Large intestine (tissue), 3 donors: Measurements from ENCODE around the gene FAM200B. TPM values are rescaled to one million over a fixed set of nuclear protein-coding genes. Genes with fewer than 3 reads are reported as not detected.

Experiments
- DNase-seq, 2 donors: peaks; one replicate each; pipeline versions ENCODE4 v3.0.0 to v3.0.0-alpha.2; 2013
- H3K27ac ChIP-seq: one replicate; pipeline ENCODE4 v1.5.1; 2013; ENCODE audit warnings: low read length
- H3K27me3 ChIP-seq: 2 replicates; pipeline ENCODE4 v1.6.1; 2013; ENCODE audit warnings: low read length; ENCODE audit not compliant: control insufficient read depth, insufficient read depth
- H3K36me3 ChIP-seq: 2 replicates; pipeline ENCODE4 v1.6.1; 2013; ENCODE audit warnings: low read length; ENCODE audit not compliant: control insufficient read depth, insufficient read depth
- H3K4me1 ChIP-seq: one replicate; pipeline ENCODE4 v1.6.1; 2013; ENCODE audit warnings: low read length; ENCODE audit not compliant: control insufficient read depth, insufficient read depth
- H3K4me3 ChIP-seq: one replicate; pipeline ENCODE4 v1.5.1; 2013; ENCODE audit warnings: low read length
- H3K9me3 ChIP-seq: one replicate; pipeline ENCODE4 v1.6.1; 2013; ENCODE audit warnings: mild to moderate bottlenecking, low read depth, low read length, moderate library complexity; ENCODE audit not compliant: control insufficient read depth
- whole genome bisulfite sequencing: methylation state at CpG from one replicate; pipeline ENCODE4 v1.1.5; 2013; ENCODE audit warnings: low lambda C conversion rate; ENCODE audit not compliant: insufficient coverage; 5-methylcytosine and 5-hydroxymethylcytosine counted together
- polyA plus RNA-seq: library from polyadenylated mRNA; unstranded; fragments of 120-200 nt; gene quantifications from one replicate; pipeline ENCODE4 v1.2.1, GENCODE V29; 2013

The FAM200B gene
- polyA plus RNA-seq, 1 donor, result 58.6 TPM

DNA sequence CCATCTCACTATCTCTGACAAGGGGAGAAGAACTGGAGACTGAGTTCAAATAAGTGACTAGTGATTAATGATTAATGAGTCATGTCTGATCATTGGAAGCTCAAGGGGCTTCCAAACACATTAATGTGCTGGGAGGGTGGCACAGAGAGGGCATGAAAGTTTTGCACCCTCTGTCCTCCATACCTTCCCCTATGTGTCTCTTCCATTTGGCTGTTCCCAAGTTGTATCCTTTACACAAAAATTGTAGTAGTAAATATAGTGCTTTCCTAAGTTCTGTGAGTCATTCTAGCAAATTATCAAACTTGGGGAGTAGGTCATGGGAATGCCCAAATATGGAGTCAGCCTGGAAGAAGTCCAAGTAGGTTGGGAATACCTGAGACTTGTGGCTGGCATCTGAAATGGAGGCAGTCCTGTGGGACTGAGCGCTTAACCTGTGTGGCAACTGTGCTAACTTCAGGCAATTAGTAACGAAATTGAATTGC, 4.1 kb upstream of the FAM200B start:
- Histone ChIP-seq H3K27me3 (no peaks in the 10 kb centered on the region), H3K27ac (peak overlapping the region; percentile 74), H3K36me3 (no peaks in the 10 kb centered on the region), H3K4me3 (no peak overlapping the region), H3K4me1 (peaks cover 15% of the 10 kb centered on the region), H3K9me3 (no peaks in the 10 kb centered on the region)
- WGBS, result 60% methylated on average over 1 of the region's 2 CpGs
- DNase-seq, result peak; percentile 77 to 92

GRCh38 chr4:15681067-15681371, 608 bp upstream of the FAM200B start:
- DNase-seq, result no peak
- Histone ChIP-seq H3K9me3 (no peaks in the 10 kb centered on the region), H3K4me3 (peak overlapping the region; percentile 65), H3K27me3 (no peaks in the 10 kb centered on the region), H3K4me1 (peaks cover 23% of the 10 kb centered on the region), H3K36me3 (peaks cover 5% of the 10 kb centered on the region), H3K27ac (peak overlapping the region; percentile 86)
- WGBS, result 0% methylated on average over 1 of the region's 14 CpGs

DNA sequence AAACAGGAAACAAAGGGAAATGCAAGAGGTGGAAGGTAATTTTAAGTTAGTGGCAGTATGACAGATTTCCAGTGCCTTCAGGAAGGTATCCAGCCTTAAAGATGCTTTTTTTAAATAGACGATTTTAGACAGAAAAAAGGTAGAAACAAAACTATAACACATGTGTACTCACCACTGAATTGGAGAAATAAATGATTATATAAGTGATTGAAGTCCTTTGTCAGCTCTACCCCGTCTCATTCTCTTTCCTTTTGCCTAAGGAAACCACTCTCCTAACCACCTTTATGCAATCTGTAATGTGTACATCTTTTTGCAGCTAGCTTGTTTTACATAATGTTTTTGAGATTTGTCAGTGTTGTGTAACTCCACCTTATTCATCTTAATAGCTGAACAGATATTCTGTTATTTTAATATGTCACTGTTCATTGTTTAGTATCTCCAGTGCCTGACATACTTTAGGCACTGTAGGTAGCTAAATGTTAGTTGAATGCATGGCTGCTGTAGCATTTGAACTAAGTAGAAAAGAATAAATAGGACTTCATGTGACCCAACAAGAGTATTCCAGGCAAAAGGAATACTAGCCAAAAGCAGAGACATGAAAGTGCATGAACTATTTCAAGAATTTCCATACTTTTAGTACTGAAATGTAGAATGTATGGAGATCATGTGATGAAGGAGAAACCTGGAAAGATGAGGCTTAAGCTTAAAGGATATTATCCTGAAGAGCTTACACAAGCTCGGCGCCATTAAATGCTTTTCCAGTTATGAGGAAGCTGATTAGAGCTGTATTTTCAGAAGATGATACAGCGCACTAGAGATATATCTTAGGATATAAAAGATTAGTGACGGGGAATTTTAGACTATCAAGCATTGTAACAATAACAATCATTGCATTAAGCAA, 865 bp downstream of the FAM200B start:
- peaks cover 11% of the 10 kb centered on the region for H3K36me3 ChIP-seq
- peaks cover 17% of the 10 kb centered on the region for H3K4me1 ChIP-seq
- peak in 1 of 2 donors; percentile 64 for DNase-seq
- 13% methylated on average over 3 of the region's 6 CpGs for WGBS
- H3K9me3 ChIP-seq, result no peaks in the 10 kb centered on the region
- peak overlapping the region; percentile 65 for H3K4me3 ChIP-seq
- H3K27ac ChIP-seq, result peak overlapping the region; percentile 86
- H3K27me3 ChIP-seq, result no peaks in the 10 kb centered on the region

DNA sequence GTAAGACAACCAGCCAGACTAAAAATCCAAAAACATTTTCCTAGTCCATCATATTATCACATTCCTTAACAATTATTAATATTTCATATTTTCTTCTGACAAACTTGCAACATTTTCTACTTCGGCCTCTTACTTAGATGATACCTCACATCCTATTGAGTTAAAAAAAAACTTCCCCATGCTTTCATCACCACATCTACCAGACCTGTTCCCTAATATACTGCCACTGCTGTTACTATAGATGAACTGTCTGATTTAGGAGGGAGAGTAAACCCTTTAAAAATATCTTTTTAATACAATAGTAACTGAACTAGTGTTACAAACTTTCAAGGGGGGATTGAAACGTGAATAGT, 1.5 kb downstream of the FAM200B start:
- peak overlapping the region; percentile 86 for H3K27ac ChIP-seq
- no peaks in the 10 kb centered on the region for H3K27me3 ChIP-seq
- 100% methylated on average over 1 of the region's 2 CpGs for WGBS
- DNase-seq, result no peak
- H3K4me1 ChIP-seq, result peaks cover 15% of the 10 kb centered on the region
- H3K9me3 ChIP-seq, result no peaks in the 10 kb centered on the region
- H3K36me3 ChIP-seq, result peaks cover 13% of the 10 kb centered on the region
- H3K4me3 ChIP-seq, result peak overlapping the region; percentile 65

DNA sequence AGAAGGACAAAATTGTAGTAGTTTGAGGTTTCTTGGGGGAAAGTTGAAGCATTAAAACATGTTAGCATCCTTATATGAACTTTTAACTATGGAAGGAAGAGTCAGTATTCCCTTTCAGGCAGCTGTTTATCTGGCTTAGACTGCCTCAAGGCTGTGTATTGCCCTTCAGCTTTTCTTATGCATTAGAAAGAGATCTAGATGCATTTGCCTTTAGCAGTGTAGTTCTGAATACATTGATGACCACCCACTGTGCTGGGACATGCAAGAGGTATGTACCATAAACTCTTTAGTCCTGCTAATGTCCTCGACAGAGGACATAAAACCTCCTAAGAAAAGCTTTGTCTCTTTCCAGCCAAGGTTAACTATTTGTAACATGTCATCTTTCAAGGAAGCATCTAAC, 2.9 kb downstream of the FAM200B start:
- no peaks in the 10 kb centered on the region for H3K9me3 ChIP-seq
- H3K27me3 ChIP-seq, result no peaks in the 10 kb centered on the region
- H3K4me3 ChIP-seq, result no peak overlapping the region
- H3K4me1 ChIP-seq, result peaks cover 12% of the 10 kb centered on the region
- no peak overlapping the region for H3K27ac ChIP-seq
- WGBS, result no CpG with 5 or more reads among the region's 1 CpG
- H3K36me3 ChIP-seq, result peaks cover 17% of the 10 kb centered on the region
- no peak for DNase-seq

GRCh38 chr4:15688051-15688450, 6.4 kb downstream of the FAM200B start:
- H3K4me1 ChIP-seq, result peaks cover 12% of the 10 kb centered on the region
- WGBS, result 100% methylated on average over 1 of the region's 5 CpGs

GRCh38 chr4:15689540-15689939, 7.9 kb downstream of the FAM200B start:
- Histone ChIP-seq H3K4me3 (no peak overlapping the region), H3K36me3 (peaks cover 17% of the 10 kb centered on the region), H3K9me3 (no peaks in the 10 kb centered on the region), H3K27ac (no peak overlapping the region), H3K4me1 (peaks cover 3% of the 10 kb centered on the region), H3K27me3 (no peaks in the 10 kb centered on the region)
- no peak for DNase-seq
- no CpG with 5 or more reads among the region's 2 CpGs for WGBS

More at GRCh38 chr4:15688051-15688450, 6.4 kb downstream of the FAM200B start:
- H3K27me3 ChIP-seq, result no peaks in the 10 kb centered on the region
- no peak overlapping the region for H3K4me3 ChIP-seq
- no peaks in the 10 kb centered on the region for H3K9me3 ChIP-seq
- no peak for DNase-seq
- peaks cover 18% of the 10 kb centered on the region for H3K36me3 ChIP-seq
- no peak overlapping the region for H3K27ac ChIP-seq

GRCh38 chr4:15690020-15690809, 8.6 kb downstream of the FAM200B start:
- WGBS, result no CpG with 5 or more reads among the region's 7 CpGs
- Histone ChIP-seq H3K4me1 (no peaks in the 10 kb centered on the region), H3K4me3 (no peak overlapping the region), H3K9me3 (no peaks in the 10 kb centered on the region), H3K27ac (no peak overlapping the region), H3K36me3 (peaks cover 15% of the 10 kb centered on the region), H3K27me3 (no peaks in the 10 kb centered on the region)
- DNase-seq, result no peak

GRCh38 chr4:15691346-15692135, 9.9 kb downstream of the FAM200B start:
- H3K4me1 ChIP-seq, result no peaks in the 10 kb centered on the region
- H3K27ac ChIP-seq, result no peak overlapping the region
- no peaks in the 10 kb centered on the region for H3K27me3 ChIP-seq
- peaks cover 7% of the 10 kb centered on the region for H3K36me3 ChIP-seq
- WGBS, result no CpG with 5 or more reads among the region's 3 CpGs
- H3K9me3 ChIP-seq, result no peaks in the 10 kb centered on the region
- no peak overlapping the region for H3K4me3 ChIP-seq
- no peak for DNase-seq

DNA sequence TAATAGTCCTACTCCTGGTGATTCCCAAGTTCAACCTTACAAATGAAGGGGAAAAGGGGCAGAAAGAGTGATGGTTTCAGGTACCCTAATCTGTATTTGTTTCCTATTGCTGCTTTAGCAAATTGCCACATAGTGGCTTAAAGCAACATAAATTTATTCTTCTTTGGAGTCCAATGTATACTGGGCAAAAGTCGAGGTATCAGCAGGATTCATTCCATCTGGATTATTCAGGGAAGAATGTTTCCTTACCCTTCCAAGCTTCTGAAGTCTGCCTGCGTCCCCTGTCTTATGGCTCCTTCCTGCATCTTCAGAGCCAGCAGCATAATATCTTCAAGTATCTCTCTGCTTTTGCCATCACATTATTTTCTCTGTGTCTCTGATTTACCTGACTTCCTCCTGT, 11.0 kb downstream of the FAM200B start:
- Histone ChIP-seq H3K27me3 (no peaks in the 10 kb centered on the region), H3K27ac (no peak overlapping the region), H3K9me3 (no peaks in the 10 kb centered on the region), H3K4me1 (no peaks in the 10 kb centered on the region), H3K36me3 (peaks cover 5% of the 10 kb centered on the region), H3K4me3 (no peak overlapping the region)
- no peak for DNase-seq
- WGBS, result 100% methylated on average over 2 of the region's 2 CpGs
